ENCODE measurements around the gene KLHL17. TPM values are rescaled to one million over a fixed set of nuclear protein-coding genes. Genes with fewer than 3 reads are reported as not detected.

Gene KLHL17
- total RNA-seq, 1 donor from 2014 or later, result 19.6 TPM

GRCh38 chr1:932776-933602 is 27.4 kb upstream of the KLHL17 start:
- TF ChIP-seq CTCF (IDR thresholded peaks at IDR 0.05) (no peak), POLR2AphosphoS5 (IDR thresholded peaks at IDR 0.05; ENCODE audit: insufficient read depth in 1 of 2, low read depth in 1 of 2) (no peak), POLR2A (IDR thresholded peaks at IDR 0.05) (no peak)
- H3K27me3 ChIP-seq, result no peaks in the 10 kb centered on the region
- no peaks in the 10 kb centered on the region for H3K9me3 ChIP-seq
- H3K36me3 ChIP-seq, result no peaks in the 10 kb centered on the region
- no peak overlapping the region for H3K4me3 ChIP-seq
- DNase-seq (ENCODE audit: extremely low spot score in 2 of 2), result no peak
- H3K27ac ChIP-seq, result no peak overlapping the region
- intact Hi-C loops (cut with DNase I), result no loop called here
- peaks cover 12% of the 10 kb centered on the region for H3K4me1 ChIP-seq

DNA sequence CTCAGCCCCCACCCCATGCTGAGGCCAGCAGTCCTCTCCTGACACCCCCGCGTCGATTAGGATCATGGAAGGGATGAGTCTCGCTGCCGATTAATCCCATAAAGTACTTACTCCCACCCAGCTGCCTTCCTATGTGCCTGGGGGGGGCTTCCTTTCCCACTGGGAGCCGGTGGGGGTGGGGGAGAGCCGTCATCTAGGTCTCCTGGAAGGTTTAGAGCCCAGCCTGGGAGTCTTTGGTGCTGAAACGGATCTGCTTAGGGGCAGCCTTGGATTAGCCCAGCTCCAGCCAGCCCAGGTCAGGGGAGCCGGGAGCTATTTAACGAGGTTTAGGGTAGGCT is 26.8 kb upstream of the KLHL17 start:
- peaks cover 12% of the 10 kb centered on the region for H3K4me1 ChIP-seq
- intact Hi-C loops (cut with DNase I), result no loop called here
- no peak for DNase-seq (ENCODE audit: extremely low spot score in 2 of 2)
- H3K9me3 ChIP-seq, result no peaks in the 10 kb centered on the region
- H3K27me3 ChIP-seq, result no peaks in the 10 kb centered on the region
- TF ChIP-seq CTCF (IDR thresholded peaks at IDR 0.05) (no peak), POLR2AphosphoS5 (IDR thresholded peaks at IDR 0.05; ENCODE audit: insufficient read depth in 1 of 2, low read depth in 1 of 2) (no peak), POLR2A (IDR thresholded peaks at IDR 0.05) (no peak)
- no peaks in the 10 kb centered on the region for H3K36me3 ChIP-seq
- no peak overlapping the region for H3K27ac ChIP-seq
- H3K4me3 ChIP-seq, result no peak overlapping the region

DNA sequence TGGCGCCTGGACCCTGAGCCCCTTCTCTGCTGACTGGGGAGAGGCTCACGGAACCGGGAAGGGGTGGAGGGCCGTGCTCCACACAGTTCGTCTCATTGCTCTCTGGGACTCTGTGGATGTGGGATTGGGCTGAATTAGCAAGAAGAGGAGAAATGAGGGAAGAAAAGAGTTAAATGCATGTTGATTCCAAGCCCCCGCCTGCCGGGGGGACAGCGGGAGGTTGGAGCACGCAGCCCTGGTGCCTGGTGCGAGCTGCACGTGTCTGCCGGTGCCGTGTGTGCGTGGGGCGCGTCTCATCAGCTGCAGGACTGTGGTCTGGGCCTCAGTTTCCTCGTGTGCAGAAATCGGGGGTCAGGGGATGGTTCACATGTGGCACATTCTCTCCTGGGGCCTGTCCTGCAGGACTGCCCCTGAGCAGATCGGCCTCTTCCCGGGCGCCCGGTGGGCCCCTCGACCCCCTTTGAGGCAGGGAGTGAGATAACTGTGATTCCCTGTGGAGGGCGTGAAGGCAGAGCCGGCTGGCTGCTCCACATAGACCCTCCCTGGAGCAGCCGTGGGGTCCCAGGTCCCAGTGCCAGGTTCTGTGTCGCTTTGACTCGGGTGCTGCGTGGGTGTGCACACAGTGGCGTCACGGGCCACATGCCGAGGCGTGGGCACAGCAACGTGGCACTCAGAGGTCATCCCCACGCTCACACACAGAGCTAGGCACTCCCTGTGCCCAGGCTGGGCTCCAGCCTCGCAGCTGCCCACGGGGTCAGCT is 25.2 kb upstream of the KLHL17 start:
- intact Hi-C loops (cut with DNase I), result no loop called here
- Histone ChIP-seq H3K27me3 (no peaks in the 10 kb centered on the region), H3K36me3 (no peaks in the 10 kb centered on the region), H3K27ac (no peak overlapping the region), H3K4me3 (no peak overlapping the region), H3K4me1 (peaks cover 17% of the 10 kb centered on the region), H3K9me3 (no peaks in the 10 kb centered on the region)
- TF ChIP-seq POLR2A (IDR thresholded peaks at IDR 0.05) (no peak), POLR2AphosphoS5 (IDR thresholded peaks at IDR 0.05; ENCODE audit: insufficient read depth in 1 of 2, low read depth in 1 of 2) (no peak), CTCF (IDR thresholded peaks at IDR 0.05) (no peak)
- DNase-seq (ENCODE audit: extremely low spot score in 2 of 2), result no peak

- no peak for TF ChIP-seq POLR2A (IDR thresholded peaks at IDR 0.05)
- no peak for TF ChIP-seq POLR2AphosphoS5 (IDR thresholded peaks at IDR 0.05; ENCODE audit: insufficient read depth in 1 of 2, low read depth in 1 of 2)
- no peak for TF ChIP-seq CTCF (IDR thresholded peaks at IDR 0.05)
- H3K27me3 ChIP-seq, result no peaks in the 10 kb centered on the region
- peaks cover 23% of the 10 kb centered on the region for H3K4me1 ChIP-seq
- H3K9me3 ChIP-seq, result no peaks in the 10 kb centered on the region
- DNase-seq (ENCODE audit: extremely low spot score in 2 of 2), result no peak
- intact Hi-C loops (cut with DNase I), result no loop called here
- no peak overlapping the region for H3K27ac ChIP-seq
- H3K4me3 ChIP-seq, result no peak overlapping the region
- H3K36me3 ChIP-seq, result no peaks in the 10 kb centered on the region
Measured at GRCh38 chr1:935751-936231, 24.6 kb upstream of the KLHL17 start.

All from vagina (tissue), 2 donors.